Thyroid gland (tissue), 4 donors: ENCODE data around the gene DBF4. TPM values are rescaled to one million over a fixed set of nuclear protein-coding genes. Genes with fewer than 3 reads are reported as not detected.

Experiments
- DNase-seq, 2 donors: peaks; one replicate each; pipeline ENCODE4 v3.0.0-alpha.2; 2019
- H3K27ac ChIP-seq, 3 donors: fragments of 200-600 bp; sonication (generic); 1 replicate in 2 of 3; 2 replicates in 1 of 3; pipeline ENCODE4 v1.5.1; 2016 to 2019; ENCODE audit warnings: mild to moderate bottlenecking in 1 of 3, moderate library complexity in 1 of 3
- H3K27me3 ChIP-seq: fragments of 200-600 bp; sonication (generic); one replicate; pipeline ENCODE4 v1.5.1; 2019
- H3K36me3 ChIP-seq, 2 donors: fragments of 200-600 bp; sonication (generic); one replicate each; pipeline ENCODE4 v1.5.1; 2016 to 2019
- H3K4me1 ChIP-seq, 2 donors: fragments of 200-600 bp; sonication (generic); one replicate each; pipeline ENCODE4 v1.5.1; 2017 to 2019
- H3K4me3 ChIP-seq, 3 donors: fragments of 200-600 bp; sonication (generic); replicated peaks in 1 of 3; 1 replicate in 2 of 3; 2 replicates in 1 of 3; pipeline ENCODE4 v1.5.1; 2016; ENCODE audit warnings: mild to moderate bottlenecking in 1 of 3
- H3K9me3 ChIP-seq: fragments of 200-600 bp; sonication (generic); one replicate; pipeline ENCODE4 v1.5.1; 2017
- CTCF ChIP-seq, 6 experiments: fragments of 200-600 bp in 3 of 6; fragments of 450-650 bp in 3 of 6; sonication (generic) in 3 of 6; IDR thresholded peaks; one replicate each; pipeline ENCODE4 v1.5.1; 2016 to 2019; ENCODE audit warnings: antibody characterized with exemption in 6 of 6, mild to moderate bottlenecking in 2 of 6, inconsistent platforms in 1 of 6, moderate library complexity in 1 of 6
- POLR2A ChIP-seq, 2 donors: fragments of 450-650 bp; IDR thresholded peaks; one replicate each; pipeline ENCODE4 v1.6.1; 2017; ENCODE audit warnings: antibody characterized with exemption in 2 of 2, mild to moderate bottlenecking in 2 of 2, moderate library complexity in 1 of 2
- WGBS, 2 donors: methylation state at CpG; one replicate each; pipeline ENCODE4 v1.1.5; 2017; 5-methylcytosine and 5-hydroxymethylcytosine counted together
- intact Hi-C: fragments of 100-400 bp; cut with DNase I; formaldehyde crosslinking; loops from one replicate; pipeline ENCODE4 v1.15.1; 2023
- total RNA-seq, 4 donors: library from RNA; depleted of rRNA; stranded (reverse); fragments of >200 nt; gene quantifications; one replicate each; pipeline ENCODE4 v1.2.3, GENCODE V29; 2016

Gene DBF4
- total RNA-seq, 4 donors from 2014 or later, result 8.8 to 21.1 (median 11.7) TPM

GRCh38 chr7:87876869-87877234 lies 559 bp downstream of the DBF4 start:
- H3K27ac ChIP-seq, result peak overlapping the region; percentile 63 to 96 (median 93)
- peak; percentile 61 to 67 for DNase-seq
- no peaks in the 10 kb centered on the region for H3K36me3 ChIP-seq
- H3K4me1 ChIP-seq, result peaks cover 3 to 15% of the 10 kb centered on the region in 2 donors
- H3K27me3 ChIP-seq, result no peaks in the 10 kb centered on the region
- peak overlapping the region; percentile 24 to 80 (median 46) for H3K4me3 ChIP-seq
- 0 to 1% methylated on average over 22 to 27 of the region's 27 CpGs for WGBS, 2 donors
- no peaks in the 10 kb centered on the region for H3K9me3 ChIP-seq
- no peak for TF ChIP-seq CTCF (IDR thresholded peaks at IDR 0.05)
- no peak for TF ChIP-seq POLR2A (IDR thresholded peaks at IDR 0.05)
- intact Hi-C loops, result no loop called here

- Histone ChIP-seq H3K36me3 (no peaks in the 10 kb centered on the region), H3K9me3 (no peaks in the 10 kb centered on the region), H3K27me3 (no peaks in the 10 kb centered on the region), H3K4me1 (peaks cover 3 to 15% of the 10 kb centered on the region in 2 donors), H3K27ac (peak overlapping the region in 2 of 3 donors; percentile 93 to 96), H3K4me3 (peak overlapping the region; percentile 24 to 80 (median 46))
- no peak for DNase-seq
- 7% methylated on average over 10 of the region's 10 CpGs for WGBS, 2 donors
- intact Hi-C loops, result no loop called here
- TF ChIP-seq POLR2A (IDR thresholded peaks at IDR 0.05) (no peak), CTCF (IDR thresholded peaks at IDR 0.05) (no peak)
These were observed 1.2 kb downstream of the DBF4 start for GRCh38 chr7:87877366-87878040.

GRCh38 chr7:87878208-87878735 lies 2.0 kb downstream of the DBF4 start:
- TF ChIP-seq CTCF (IDR thresholded peaks at IDR 0.05) (no peak), POLR2A (IDR thresholded peaks at IDR 0.05) (no peak)
- intact Hi-C loops, result no loop called here
- Histone ChIP-seq H3K4me3 (no peak overlapping the region), H3K9me3 (no peaks in the 10 kb centered on the region), H3K36me3 (no peaks in the 10 kb centered on the region), H3K27ac (no peak overlapping the region), H3K4me1 (peaks cover 3 to 15% of the 10 kb centered on the region in 2 donors), H3K27me3 (no peaks in the 10 kb centered on the region)
- WGBS, 2 donors, result 63 to 69% methylated on average over 3 of the region's 3 CpGs
- DNase-seq, result no peak

- Histone ChIP-seq H3K36me3 (no peaks in the 10 kb centered on the region), H3K27ac (no peak overlapping the region), H3K4me3 (no peak overlapping the region), H3K27me3 (no peaks in the 10 kb centered on the region), H3K9me3 (no peaks in the 10 kb centered on the region), H3K4me1 (peaks cover 0 to 6% of the 10 kb centered on the region in 2 donors)
- WGBS, 2 donors, result 92% methylated on average over 4 of the region's 4 CpGs
- TF ChIP-seq CTCF (IDR thresholded peaks at IDR 0.05), result no peak
- TF ChIP-seq POLR2A (IDR thresholded peaks at IDR 0.05), result no peak
- DNase-seq, result no peak
- intact Hi-C loops, result no loop called here
These were observed 6.1 kb downstream of the DBF4 start for GRCh38 chr7:87882151-87882937.

- Histone ChIP-seq H3K4me1 (no peaks in the 10 kb centered on the region), H3K4me3 (no peak overlapping the region), H3K36me3 (no peaks in the 10 kb centered on the region), H3K27ac (no peak overlapping the region), H3K9me3 (no peaks in the 10 kb centered on the region), H3K27me3 (no peaks in the 10 kb centered on the region)
- no peak for DNase-seq
- no peak for TF ChIP-seq CTCF (IDR thresholded peaks at IDR 0.05)
- no peak for TF ChIP-seq POLR2A (IDR thresholded peaks at IDR 0.05)
- WGBS, 2 donors, result 89 to 98% methylated on average over 2 of the region's 2 CpGs
- intact Hi-C loops, result loop anchor here (5.0 kb wide), 1 partner anchor 83 kb away; no protein-coding TSS in a partner anchor
These were observed 8.7 kb downstream of the DBF4 start for GRCh38 chr7:87885018-87885417.
